Thyroid gland (tissue), 4 donors: Measurements from ENCODE around the gene CNTROB. TPM values are rescaled to one million over a fixed set of nuclear protein-coding genes. Genes with fewer than 3 reads are reported as not detected.
A peak's percentile ranks its signal among the peaks of the same experiment; 100 is the strongest.

Experiments used
- DNase-seq, 2 donors: peaks; one replicate each; pipeline ENCODE4 v3.0.0-alpha.2; 2019
- H3K27ac ChIP-seq, 3 donors: fragments of 200-600 bp; sonication (generic); 1 replicate in 2 of 3; 2 replicates in 1 of 3; pipeline ENCODE4 v1.5.1; 2016 to 2019; ENCODE audit warnings: mild to moderate bottlenecking in 1 of 3, moderate library complexity in 1 of 3
- H3K27me3 ChIP-seq: fragments of 200-600 bp; sonication (generic); one replicate; pipeline ENCODE4 v1.5.1; 2019
- H3K36me3 ChIP-seq, 2 donors: fragments of 200-600 bp; sonication (generic); one replicate each; pipeline ENCODE4 v1.5.1; 2016 to 2019
- H3K4me1 ChIP-seq, 2 donors: fragments of 200-600 bp; sonication (generic); one replicate each; pipeline ENCODE4 v1.5.1; 2017 to 2019
- H3K4me3 ChIP-seq, 3 donors: fragments of 200-600 bp; sonication (generic); replicated peaks in 1 of 3; 1 replicate in 2 of 3; 2 replicates in 1 of 3; pipeline ENCODE4 v1.5.1; 2016; ENCODE audit warnings: mild to moderate bottlenecking in 1 of 3
- H3K9me3 ChIP-seq: fragments of 200-600 bp; sonication (generic); one replicate; pipeline ENCODE4 v1.5.1; 2017
- CTCF ChIP-seq, 6 experiments: fragments of 200-600 bp in 3 of 6; fragments of 450-650 bp in 3 of 6; sonication (generic) in 3 of 6; IDR thresholded peaks; one replicate each; pipeline ENCODE4 v1.5.1; 2016 to 2019; ENCODE audit warnings: antibody characterized with exemption in 6 of 6, mild to moderate bottlenecking in 2 of 6, inconsistent platforms in 1 of 6, moderate library complexity in 1 of 6
- POLR2A ChIP-seq, 2 donors: fragments of 450-650 bp; IDR thresholded peaks; one replicate each; pipeline ENCODE4 v1.6.1; 2017; ENCODE audit warnings: antibody characterized with exemption in 2 of 2, mild to moderate bottlenecking in 2 of 2, moderate library complexity in 1 of 2
- WGBS, 2 donors: methylation state at CpG; one replicate each; pipeline ENCODE4 v1.1.5; 2017; 5-methylcytosine and 5-hydroxymethylcytosine counted together
- intact Hi-C: fragments of 100-400 bp; cut with DNase I; formaldehyde crosslinking; loops from one replicate; pipeline ENCODE4 v1.15.1; 2023
- total RNA-seq, 4 donors: library from RNA; depleted of rRNA; stranded (reverse); fragments of >200 nt; gene quantifications; one replicate each; pipeline ENCODE4 v1.2.3, GENCODE V29; 2016

Gene CNTROB
- total RNA-seq, 4 donors from 2014 or later, result 21.0 to 35.9 (median 28.0) TPM

- intact Hi-C loops, result no loop called here
- 90 to 92% methylated on average over 6 of the region's 6 CpGs for WGBS, 2 donors
- H3K27me3 ChIP-seq, result no peaks in the 10 kb centered on the region
- H3K4me1 ChIP-seq, result no peaks in the 10 kb centered on the region
- TF ChIP-seq POLR2A (IDR thresholded peaks at IDR 0.05), result no peak
- TF ChIP-seq CTCF (IDR thresholded peaks at IDR 0.05), result no peak
- no peak overlapping the region for H3K4me3 ChIP-seq
- no peak overlapping the region for H3K27ac ChIP-seq
- H3K9me3 ChIP-seq, result no peaks in the 10 kb centered on the region
- no peaks in the 10 kb centered on the region for H3K36me3 ChIP-seq
- DNase-seq, result no peak
These were observed 50.7 kb downstream of the CNTROB start for GRCh38 chr17:7982666-7983065.

GRCh38 chr17:7984904-7985303 is 52.9 kb downstream of the CNTROB start:
- Histone ChIP-seq H3K4me3 (no peak overlapping the region), H3K36me3 (no peaks in the 10 kb centered on the region), H3K9me3 (no peaks in the 10 kb centered on the region), H3K27me3 (no peaks in the 10 kb centered on the region), H3K4me1 (no peaks in the 10 kb centered on the region), H3K27ac (no peak overlapping the region)
- WGBS, 2 donors, result 75 to 84% methylated on average over 9 of the region's 9 CpGs
- no peak for TF ChIP-seq POLR2A (IDR thresholded peaks at IDR 0.05)
- TF ChIP-seq CTCF (IDR thresholded peaks at IDR 0.05), result no peak
- intact Hi-C loops, result loop anchor here (5.0 kb wide), 2 partner anchors 123 to 163 kb away; no protein-coding TSS in a partner anchor
- DNase-seq, result no peak

- H3K27me3 ChIP-seq, result no peaks in the 10 kb centered on the region
- WGBS, 2 donors, result 66 to 68% methylated on average over 12 of the region's 12 CpGs
- no peaks in the 10 kb centered on the region for H3K36me3 ChIP-seq
- DNase-seq, result no peak
- TF ChIP-seq CTCF (IDR thresholded peaks at IDR 0.05), result no peak
- TF ChIP-seq POLR2A (IDR thresholded peaks at IDR 0.05), result no peak
- H3K9me3 ChIP-seq, result no peaks in the 10 kb centered on the region
- H3K27ac ChIP-seq, result no peak overlapping the region
- intact Hi-C loops, result loop anchor here (5.0 kb wide), 2 partner anchors 125 to 165 kb away; no protein-coding TSS in a partner anchor
- no peaks in the 10 kb centered on the region for H3K4me1 ChIP-seq
- no peak overlapping the region for H3K4me3 ChIP-seq
These were observed 55.3 kb downstream of the CNTROB start for GRCh38 chr17:7987112-7987893.

GRCh38 chr17:7988750-7989178 is 56.8 kb downstream of the CNTROB start:
- DNase-seq, result no peak
- intact Hi-C loops, result loop anchor here (5.0 kb wide), 2 partner anchors 126 to 166 kb away; no protein-coding TSS in a partner anchor
- Histone ChIP-seq H3K9me3 (no peaks in the 10 kb centered on the region), H3K27ac (no peak overlapping the region), H3K36me3 (no peaks in the 10 kb centered on the region), H3K4me1 (no peaks in the 10 kb centered on the region), H3K27me3 (no peaks in the 10 kb centered on the region), H3K4me3 (no peak overlapping the region)
- TF ChIP-seq POLR2A (IDR thresholded peaks at IDR 0.05) (no peak), CTCF (IDR thresholded peaks at IDR 0.05) (peak; percentile 47 to 82 (median 71))
- 13 to 18% methylated on average over 5 of the region's 5 CpGs for WGBS, 2 donors
